ENCODE measurements around the gene HHAT. TPM values are rescaled to one million over a fixed set of nuclear protein-coding genes. Genes with fewer than 3 reads are reported as not detected.
"Not testable (repeated sequence)": the region's sequence is repeated elsewhere in the genome, so short reads cannot be mapped to it uniquely, and the experiment has no call there.

The HHAT gene
- total and polyA plus RNA-seq, 2 of the 13 experiments (the other 11 are each of a cell fraction or from before 2014, with no cell fraction given): 2.6 to 4.9 TPM

DNA sequence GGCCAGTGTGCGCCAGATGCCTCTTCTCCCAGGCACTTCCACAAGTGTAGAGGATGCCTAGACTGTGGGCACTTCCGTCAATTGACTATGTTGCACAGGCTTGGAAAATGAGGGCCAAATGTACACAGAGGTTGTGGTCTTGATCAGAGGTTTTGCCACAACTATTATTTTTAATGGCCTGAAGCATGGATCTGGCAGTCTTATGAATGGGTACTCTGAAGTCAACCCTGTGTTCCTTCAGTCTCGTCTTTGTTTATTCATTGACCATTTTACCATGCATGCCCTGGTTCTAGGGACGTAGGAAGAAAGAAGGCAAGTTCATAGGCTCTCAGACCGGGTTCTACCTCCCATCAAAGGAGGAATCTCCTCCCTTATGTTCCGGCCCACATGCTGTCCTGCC is 329.1 kb downstream of the HHAT start:
- Histone ChIP-seq H3K36me3 (replicated peaks in 1 of 2; ENCODE audit: control insufficient read depth in 1 of 2, insufficient read depth in 2 of 2, low read length in 2 of 2) (no peaks in the 10 kb centered on the region), H3K4me3 (replicated peaks in 1 of 3; ENCODE audit: insufficient read depth in 1 of 3, low read depth in 2 of 3, low read length in 3 of 3) (no peak overlapping the region), H3K4me2 (ENCODE audit: low read depth, low read length) (no peak overlapping the region), H3K9me3 (ENCODE audit: low read length) (peaks cover 7% of the 10 kb centered on the region; the same call in 1 of the 2 replicates), H4K20me1 (ENCODE audit: insufficient read depth, low read length) (no peaks in the 10 kb centered on the region), H3K79me2 (ENCODE audit: insufficient read depth, low read length) (no peaks in the 10 kb centered on the region), H3K4me1 (ENCODE audit: insufficient read depth, low read length) (no peaks in the 10 kb centered on the region), H3K9ac (ENCODE audit: insufficient read depth, low read depth, low read length) (no peak overlapping the region), H3K27ac (ENCODE audit: extremely low read length, insufficient read depth, low read length) (no peak overlapping the region), H2AFZ (ENCODE audit: low read length) (no peak overlapping the region), H3K27me3 (ENCODE audit: control insufficient read depth in 1 of 2, insufficient read depth in 2 of 2, low read length in 2 of 2) (no peaks in the 10 kb centered on the region)
- WGBS (ENCODE audit: low lambda C conversion rate): 36% methylated on average over 5 of the region's 6 CpGs
- DNase-seq (ENCODE audit: low spot score): no peak
- BruUV-seq (replicated peaks): no TSS peak
- no peak for TF ChIP-seq ZFP37 (CRISPR knock-in tag; IDR thresholded peaks at IDR 0.05; ENCODE audit: borderline replicate concordance)
- TF ChIP-seq ZNF33B (CRISPR knock-in tag; IDR thresholded peaks at IDR 0.05): no peak
- no peak for TF ChIP-seq HOXD1 (CRISPR knock-in tag; IDR thresholded peaks at IDR 0.05)
- TF ChIP-seq, protein P1, sequence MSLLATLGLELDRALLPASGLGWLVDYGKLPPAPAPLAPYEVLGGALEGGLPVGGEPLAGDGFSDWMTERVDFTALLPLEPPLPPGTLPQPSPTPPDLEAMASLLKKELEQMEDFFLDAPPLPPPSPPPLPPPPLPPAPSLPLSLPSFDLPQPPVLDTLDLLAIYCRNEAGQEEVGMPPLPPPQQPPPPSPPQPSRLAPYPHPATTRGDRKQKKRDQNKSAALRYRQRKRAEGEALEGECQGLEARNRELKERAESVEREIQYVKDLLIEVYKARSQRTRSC (CRISPR knock-in tag; IDR thresholded peaks at IDR 0.05; ENCODE audit: low read depth): no peak
- TF ChIP-seq XRCC5 (optimal IDR thresholded peaks at IDR 0.05; ENCODE audit: low read length): no peak
- TF ChIP-seq, protein P2, sequence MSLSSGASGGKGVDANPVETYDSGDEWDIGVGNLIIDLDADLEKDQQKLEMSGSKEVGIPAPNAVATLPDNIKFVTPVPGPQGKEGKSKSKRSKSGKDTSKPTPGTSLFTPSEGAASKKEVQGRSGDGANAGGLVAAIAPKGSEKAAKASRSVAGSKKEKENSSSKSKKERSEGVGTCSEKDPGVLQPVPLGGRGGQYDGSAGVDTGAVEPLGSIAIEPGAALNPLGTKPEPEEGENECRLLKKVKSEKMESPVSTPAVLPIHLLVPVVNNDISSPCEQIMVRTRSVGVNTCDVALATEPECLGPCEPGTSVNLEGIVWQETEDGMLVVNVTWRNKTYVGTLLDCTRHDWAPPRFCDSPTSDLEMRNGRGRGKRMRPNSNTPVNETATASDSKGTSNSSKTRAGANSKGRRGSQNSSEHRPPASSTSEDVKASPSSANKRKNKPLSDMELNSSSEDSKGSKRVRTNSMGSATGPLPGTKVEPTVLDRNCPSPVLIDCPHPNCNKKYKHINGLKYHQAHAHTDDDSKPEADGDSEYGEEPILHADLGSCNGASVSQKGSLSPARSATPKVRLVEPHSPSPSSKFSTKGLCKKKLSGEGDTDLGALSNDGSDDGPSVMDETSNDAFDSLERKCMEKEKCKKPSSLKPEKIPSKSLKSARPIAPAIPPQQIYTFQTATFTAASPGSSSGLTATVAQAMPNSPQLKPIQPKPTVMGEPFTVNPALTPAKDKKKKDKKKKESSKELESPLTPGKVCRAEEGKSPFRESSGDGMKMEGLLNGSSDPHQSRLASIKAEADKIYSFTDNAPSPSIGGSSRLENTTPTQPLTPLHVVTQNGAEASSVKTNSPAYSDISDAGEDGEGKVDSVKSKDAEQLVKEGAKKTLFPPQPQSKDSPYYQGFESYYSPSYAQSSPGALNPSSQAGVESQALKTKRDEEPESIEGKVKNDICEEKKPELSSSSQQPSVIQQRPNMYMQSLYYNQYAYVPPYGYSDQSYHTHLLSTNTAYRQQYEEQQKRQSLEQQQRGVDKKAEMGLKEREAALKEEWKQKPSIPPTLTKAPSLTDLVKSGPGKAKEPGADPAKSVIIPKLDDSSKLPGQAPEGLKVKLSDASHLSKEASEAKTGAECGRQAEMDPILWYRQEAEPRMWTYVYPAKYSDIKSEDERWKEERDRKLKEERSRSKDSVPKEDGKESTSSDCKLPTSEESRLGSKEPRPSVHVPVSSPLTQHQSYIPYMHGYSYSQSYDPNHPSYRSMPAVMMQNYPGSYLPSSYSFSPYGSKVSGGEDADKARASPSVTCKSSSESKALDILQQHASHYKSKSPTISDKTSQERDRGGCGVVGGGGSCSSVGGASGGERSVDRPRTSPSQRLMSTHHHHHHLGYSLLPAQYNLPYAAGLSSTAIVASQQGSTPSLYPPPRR (CRISPR knock-in tag; IDR thresholded peaks at IDR 0.05; ENCODE audit: borderline replicate concordance): no peak
- no peak for TF ChIP-seq DBP (CRISPR knock-in tag; IDR thresholded peaks at IDR 0.05; ENCODE audit: not compliant biosample characterization)
- no peak for TF ChIP-seq STAG1 (CRISPR knock-in tag; IDR thresholded peaks at IDR 0.05)
- TF ChIP-seq SRSF9 (IDR thresholded peaks at IDR 0.05; ENCODE audit: borderline replicate concordance, insufficient read depth, low read depth, low read length, poor library complexity, severe bottlenecking): no peak
- no peak for TF ChIP-seq CENPX (CRISPR knock-in tag; IDR thresholded peaks at IDR 0.05)
- no peak for TF ChIP-seq ZNF224 (CRISPR knock-in tag; IDR thresholded peaks at IDR 0.05)
- TF ChIP-seq ZNF432 (CRISPR knock-in tag; IDR thresholded peaks at IDR 0.05; ENCODE audit: borderline replicate concordance): no peak
- TF ChIP-seq ZNF550 (CRISPR knock-in tag; IDR thresholded peaks at IDR 0.05; ENCODE audit: borderline replicate concordance): no peak
- no peak for TF ChIP-seq ZNF232 (CRISPR knock-in tag; IDR thresholded peaks at IDR 0.05; ENCODE audit: borderline replicate concordance)
- in situ Hi-C loops (cut with HindIII; ENCODE audit: extremely low pct_ligation_motif_present, low pct_unique_long_range_greater_than_20kb): no loop called here
- CTCF ChIA-PET (ENCODE audit: low intra/inter-chr PET ratio, low total read pairs): no interaction called here
- no peak for FAIRE-seq
- ATAC-seq: no peak
- POLR2A ChIA-PET: no interaction called here
- intact Hi-C loops (cut with micrococcal nuclease; ENCODE audit: unreplicated experiment): no loop called here

GRCh38 chr1:210661520-210661919 is 332.8 kb downstream of the HHAT start:
- H4K20me1 ChIP-seq (ENCODE audit: insufficient read depth, low read length); H3K4me1 ChIP-seq (ENCODE audit: insufficient read depth, low read length); POLR2A ChIA-PET; H3K27ac ChIP-seq (ENCODE audit: extremely low read length, insufficient read depth, low read length); in situ Hi-C loops (cut with HindIII; ENCODE audit: extremely low pct_ligation_motif_present, low pct_unique_long_range_greater_than_20kb); H2AFZ ChIP-seq (ENCODE audit: low read length); H3K36me3 ChIP-seq (replicated peaks in 1 of 2; ENCODE audit: control insufficient read depth in 1 of 2, insufficient read depth in 2 of 2, low read length in 2 of 2); CTCF ChIA-PET (ENCODE audit: low intra/inter-chr PET ratio, low total read pairs); H3K4me3 ChIP-seq (replicated peaks in 1 of 3; ENCODE audit: insufficient read depth in 1 of 3, low read depth in 2 of 3, low read length in 3 of 3); BruUV-seq (replicated peaks); ATAC-seq; H3K9me3 ChIP-seq (ENCODE audit: low read length); DNase-seq (ENCODE audit: low spot score); FAIRE-seq; H3K79me2 ChIP-seq (ENCODE audit: insufficient read depth, low read length); intact Hi-C loops (cut with micrococcal nuclease; ENCODE audit: unreplicated experiment); H3K9ac ChIP-seq (ENCODE audit: insufficient read depth, low read depth, low read length); H3K4me2 ChIP-seq (ENCODE audit: low read depth, low read length); H3K27me3 ChIP-seq (ENCODE audit: control insufficient read depth in 1 of 2, insufficient read depth in 2 of 2, low read length in 2 of 2): not testable (repeated sequence)
- 47% methylated on average over 4 of the region's 4 CpGs for WGBS (ENCODE audit: low lambda C conversion rate)
